T follicular helper cell (primary cell): ENCODE results near the gene IL4R.
"Not testable (repeated sequence)": the region's sequence is repeated elsewhere in the genome, so short reads cannot be mapped to it uniquely, and the experiment has no call there.

ENCODE experiments used
- DNase-seq: peaks from one replicate; pipeline ENCODE4 v3.0.0-alpha.2; 2020; ENCODE audit warnings: low read depth
- total RNA-seq, 2 experiments: gene quantifications; one replicate each; lab custom pipeline; 2026; lab: John Stamatoyannopoulos, UW

IL4R gene
- 167 to 262 reads per million in 2 experiments for total RNA-seq

GRCh38 chr16:27313422-27314160 lies at the start of gene IL4R:
Gene IL4R, plus strand, starts transcription at chr16:27313974. Its CDS starts 26,230 bp downstream, at chr16:27340204.
- DNase-seq: peak; percentile 41

GRCh38 chr16:27264151-27264550 lies 49.6 kb upstream of the IL4R start:
- DNase-seq: no peak

- DNase-seq: no peak
Measured at GRCh38 chr16:27265982-27266381, 47.8 kb upstream of the IL4R start.

GRCh38 chr16:27267037-27267677 lies 46.6 kb upstream of the IL4R start:
- DNase-seq: no peak

- DNase-seq: peak; percentile 91
Measured at GRCh38 chr16:27268376-27269299, 45.1 kb upstream of the IL4R start, which contains the start of gene NSMCE1. Gene NSMCE1, minus strand, starts transcription at chr16:27268772. Its CDS starts 11,202 bp downstream, at chr16:27257570.

- no peak for DNase-seq
Measured at GRCh38 chr16:27269300-27270150, 44.2 kb upstream of the IL4R start.

- no peak for DNase-seq
Measured at GRCh38 chr16:27270349-27270748, 43.4 kb upstream of the IL4R start.

GRCh38 chr16:27272076-27272475 lies 41.7 kb upstream of the IL4R start:
- no peak for DNase-seq

- DNase-seq: not testable (repeated sequence)
Measured at GRCh38 chr16:27272697-27273096, 41.1 kb upstream of the IL4R start.

- no peak for DNase-seq
Measured at GRCh38 chr16:27273330-27273669, 40.5 kb upstream of the IL4R start.

- DNase-seq: no peak
Measured at GRCh38 chr16:27273670-27274423, 39.9 kb upstream of the IL4R start.

GRCh38 chr16:27274424-27274874 lies 39.3 kb upstream of the IL4R start:
- not testable (repeated sequence) for DNase-seq

- no peak for DNase-seq
Measured at GRCh38 chr16:27275394-27275793, 38.4 kb upstream of the IL4R start.

GRCh38 chr16:27281243-27281642 lies 32.5 kb upstream of the IL4R start:
- DNase-seq: no peak

- DNase-seq: no peak
Measured at GRCh38 chr16:27284865-27285675, 28.7 kb upstream of the IL4R start.

- DNase-seq: no peak
Measured at GRCh38 chr16:27285676-27286196, 28.0 kb upstream of the IL4R start.

GRCh38 chr16:27286451-27286850 lies 27.3 kb upstream of the IL4R start:
- no peak for DNase-seq

- no peak for DNase-seq
Measured at GRCh38 chr16:27287051-27287811, 26.5 kb upstream of the IL4R start.

- DNase-seq: no peak
Measured at GRCh38 chr16:27287887-27288286, 25.9 kb upstream of the IL4R start.
